Fibroblast of the aortic adventitia (primary cell): ENCODE results near the gene METTL27. TPM values are rescaled to one million over a fixed set of nuclear protein-coding genes. Genes with fewer than 3 reads are reported as not detected.

Experiments
- DNase-seq: peaks from one replicate; pipeline ENCODE4 v3.0.0-alpha.2; 2010; ENCODE audit warnings: low read depth
- H3K4me3 ChIP-seq: 2 replicates; pipeline ENCODE4 v1.5.1; 2011; ENCODE audit warnings: low read depth, mild to moderate bottlenecking, control low read depth, low read length, moderate library complexity
- total RNA-seq: library from RNA; depleted of rRNA; stranded (reverse); fragments of >200 nt; gene quantifications from 2 replicates; pipeline ENCODE4 v1.2.3, GENCODE V29; 2012; ENCODE audit warnings: low replicate concordance
- TF ChIP-seq, protein P1 (sequence below): IDR thresholded peaks from 2 replicates; pipeline ENCODE4 v1.5.1; 2011; ENCODE audit warnings: mild to moderate bottlenecking, low read length, control low read depth, inconsistent platforms; ENCODE audit not compliant: insufficient read depth

Gene METTL27
- total RNA-seq, 1 donor: 6.1 TPM

- TF ChIP-seq, protein P1, sequence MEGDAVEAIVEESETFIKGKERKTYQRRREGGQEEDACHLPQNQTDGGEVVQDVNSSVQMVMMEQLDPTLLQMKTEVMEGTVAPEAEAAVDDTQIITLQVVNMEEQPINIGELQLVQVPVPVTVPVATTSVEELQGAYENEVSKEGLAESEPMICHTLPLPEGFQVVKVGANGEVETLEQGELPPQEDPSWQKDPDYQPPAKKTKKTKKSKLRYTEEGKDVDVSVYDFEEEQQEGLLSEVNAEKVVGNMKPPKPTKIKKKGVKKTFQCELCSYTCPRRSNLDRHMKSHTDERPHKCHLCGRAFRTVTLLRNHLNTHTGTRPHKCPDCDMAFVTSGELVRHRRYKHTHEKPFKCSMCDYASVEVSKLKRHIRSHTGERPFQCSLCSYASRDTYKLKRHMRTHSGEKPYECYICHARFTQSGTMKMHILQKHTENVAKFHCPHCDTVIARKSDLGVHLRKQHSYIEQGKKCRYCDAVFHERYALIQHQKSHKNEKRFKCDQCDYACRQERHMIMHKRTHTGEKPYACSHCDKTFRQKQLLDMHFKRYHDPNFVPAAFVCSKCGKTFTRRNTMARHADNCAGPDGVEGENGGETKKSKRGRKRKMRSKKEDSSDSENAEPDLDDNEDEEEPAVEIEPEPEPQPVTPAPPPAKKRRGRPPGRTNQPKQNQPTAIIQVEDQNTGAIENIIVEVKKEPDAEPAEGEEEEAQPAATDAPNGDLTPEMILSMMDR: peak; percentile 83
- peak; percentile 81 for DNase-seq
- no peak overlapping the region for H3K4me3 ChIP-seq
Observed at GRCh38 chr7:73865738-73866445, 23.6 kb upstream of the METTL27 start.

- DNase-seq: no peak
- no peak overlapping the region for H3K4me3 ChIP-seq
- TF ChIP-seq, protein P1: no peak
Observed at GRCh38 chr7:73864981-73865711, 22.8 kb upstream of the METTL27 start.

DNA sequence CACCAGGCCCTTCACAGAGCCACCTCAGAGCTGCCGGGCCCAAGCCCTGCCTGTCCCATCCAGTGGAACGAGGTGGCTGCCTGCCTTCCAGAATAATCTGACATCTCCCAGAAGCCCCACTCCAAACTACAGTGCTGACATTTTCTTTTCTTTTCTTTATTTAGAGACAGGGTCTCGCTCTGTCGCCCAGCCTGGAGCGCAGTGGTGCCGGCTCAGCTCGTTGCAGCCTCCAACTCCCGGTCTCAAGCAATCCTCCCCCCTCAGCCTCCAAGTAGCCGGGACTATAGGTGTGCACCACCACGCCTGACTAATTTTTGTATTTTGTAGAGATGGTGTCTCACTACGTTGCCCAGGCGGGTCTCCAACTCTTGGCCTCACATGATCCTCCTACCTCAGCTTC, 19.0 kb upstream of the METTL27 start:
- DNase-seq: no peak
- H3K4me3 ChIP-seq: no peak overlapping the region
- TF ChIP-seq, protein P1: no peak

DNA sequence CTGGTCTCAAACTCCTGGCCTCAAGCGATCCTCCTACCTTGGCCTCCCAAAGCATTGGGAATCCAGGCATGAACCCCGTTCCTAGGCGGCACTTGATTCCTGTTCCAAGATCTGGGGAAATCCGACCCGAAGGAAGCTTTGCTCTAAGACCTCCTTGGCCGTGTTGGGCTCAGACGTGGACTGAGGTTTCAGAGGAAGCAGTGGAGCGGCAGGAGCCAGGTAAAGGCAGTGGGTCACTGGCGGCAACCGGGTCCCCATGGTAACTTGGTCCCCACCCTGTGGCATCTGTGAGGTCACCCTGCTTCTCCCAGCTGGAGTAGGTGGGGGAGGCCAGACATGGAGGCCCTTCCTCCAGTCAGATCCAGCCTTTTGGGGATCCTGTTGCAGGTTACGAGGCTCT, 18.5 kb upstream of the METTL27 start, which contains the start of gene TMEM270:
Gene TMEM270 (plus strand): TSS at position 301 of the 400 bp plus-strand sequence. CDS start 36 bp downstream, at position 337.
- TF ChIP-seq, protein P1: no peak
- no peak within 1 kb of the TSS for H3K4me3 ChIP-seq
- DNase-seq: no peak

DNA sequence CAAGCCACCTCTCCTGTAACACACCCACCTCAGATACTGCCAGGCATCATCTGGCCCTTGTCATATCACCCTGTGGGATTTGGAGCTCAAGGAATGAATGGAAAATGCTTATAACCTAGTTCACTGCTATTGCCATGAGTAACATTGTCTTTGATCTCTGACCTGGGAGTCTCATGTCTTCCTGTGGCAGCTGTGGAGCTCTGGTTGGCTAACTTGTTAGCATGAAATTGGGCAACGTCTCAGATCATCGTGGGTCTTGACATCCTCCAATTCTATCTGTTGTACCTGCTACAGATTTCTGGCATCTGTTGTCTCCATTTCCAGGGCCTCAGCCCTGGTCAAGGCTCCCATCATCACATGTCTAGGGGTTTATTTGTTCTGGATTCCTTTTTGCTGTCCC, 16.5 kb upstream of the METTL27 start:
- no peak overlapping the region for H3K4me3 ChIP-seq
- TF ChIP-seq, protein P1: no peak
- no peak for DNase-seq

DNA sequence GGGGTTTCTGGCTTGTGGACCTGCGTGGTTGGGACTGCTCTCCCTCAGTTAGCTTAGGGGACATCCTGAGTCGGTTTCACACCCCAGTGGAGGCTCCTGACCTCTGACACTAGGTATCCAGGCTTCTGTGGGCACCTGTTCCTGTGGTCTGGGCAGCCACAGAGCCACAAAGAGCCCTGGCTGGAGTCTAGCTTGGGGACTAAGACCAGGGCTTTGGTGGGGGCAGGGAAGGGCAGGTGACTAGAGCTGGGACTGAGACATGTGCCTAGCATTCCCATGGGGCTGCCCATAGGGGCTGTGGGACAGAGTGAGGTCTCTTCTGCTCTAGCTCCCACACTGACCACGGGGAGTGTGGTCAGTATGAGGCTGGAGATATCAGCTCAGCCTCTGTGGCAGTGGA, 14.6 kb upstream of the METTL27 start:
- TF ChIP-seq, protein P1: no peak
- H3K4me3 ChIP-seq: no peak overlapping the region
- no peak for DNase-seq
